Mucosa of stomach (tissue), 1 donor: ENCODE data around the gene HBS1L.

Source experiments
- H3K27me3 ChIP-seq: one replicate; pipeline ENCODE4 v1.7.0; 2013; ENCODE audit warnings: mild to moderate bottlenecking, low read length; ENCODE audit not compliant: control insufficient read depth, insufficient read depth
- H3K36me3 ChIP-seq: one replicate; pipeline ENCODE4 v1.7.0; 2013; ENCODE audit warnings: low read length; ENCODE audit not compliant: control insufficient read depth, insufficient read depth
- H3K4me1 ChIP-seq: one replicate; pipeline ENCODE4 v1.7.0; 2013; ENCODE audit warnings: mild to moderate bottlenecking, low read length; ENCODE audit not compliant: control insufficient read depth, insufficient read depth
- H3K4me3 ChIP-seq: one replicate; pipeline ENCODE4 v1.7.0; 2013; ENCODE audit warnings: low read length
- H3K9ac ChIP-seq: one replicate; pipeline ENCODE4 v1.7.0; 2013; ENCODE audit warnings: mild to moderate bottlenecking, low read length, moderate library complexity
- H3K9me3 ChIP-seq: one replicate; pipeline ENCODE4 v1.7.0; 2013; ENCODE audit warnings: mild to moderate bottlenecking, low read length, moderate library complexity; ENCODE audit not compliant: control insufficient read depth
- donor health status: Pancreatic carcinoma.

HBS1L gene

DNA sequence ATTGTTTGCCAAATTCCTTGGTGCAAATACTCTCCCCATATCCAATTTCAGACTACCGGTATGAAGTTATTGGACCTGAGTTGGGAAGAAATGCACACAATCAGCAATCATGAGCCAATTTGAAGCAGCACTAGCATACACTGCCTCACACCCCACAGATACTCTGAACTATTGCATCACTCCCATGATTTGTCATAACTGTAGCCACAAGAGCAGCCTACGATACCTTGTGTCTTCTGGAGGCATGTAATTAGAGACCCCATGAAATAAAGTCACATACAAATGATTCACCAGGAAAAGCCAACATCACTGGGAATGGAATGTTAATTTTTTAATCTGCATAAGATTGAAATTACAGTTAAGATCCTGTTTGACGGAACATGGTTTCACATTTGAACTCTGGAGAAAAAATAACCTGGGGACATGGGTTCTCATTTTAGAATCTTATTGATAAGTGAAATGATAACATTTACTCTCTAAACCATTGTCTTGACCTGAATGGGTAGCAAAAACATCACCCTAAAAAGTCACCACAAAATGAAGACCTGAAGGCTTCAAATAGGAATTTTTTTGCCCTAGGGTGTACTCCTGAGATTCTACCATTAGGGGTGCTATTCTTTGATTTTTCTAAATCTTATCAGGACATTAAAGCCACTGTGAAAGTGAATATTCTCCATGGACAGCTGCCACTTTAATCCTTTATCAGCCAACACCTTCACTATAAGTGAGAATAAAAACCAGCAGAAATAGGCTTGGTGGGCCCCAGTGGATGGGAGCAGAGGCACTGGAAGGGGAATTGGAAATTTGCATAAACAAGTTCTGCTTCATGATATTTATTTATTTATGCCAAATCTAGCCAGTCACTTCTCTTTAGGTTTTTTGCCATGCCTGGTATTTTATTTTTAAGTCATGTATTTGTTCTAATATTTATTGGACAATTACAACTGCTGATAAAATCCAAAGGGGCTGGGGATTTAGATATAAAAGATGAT lies 34.5 kb upstream of the HBS1L start:
- H3K9me3 ChIP-seq = no peaks in the 10 kb centered on the region
- H3K36me3 ChIP-seq = no peaks in the 10 kb centered on the region
- H3K4me1 ChIP-seq = no peaks in the 10 kb centered on the region
- no peak overlapping the region for H3K9ac ChIP-seq
- H3K27me3 ChIP-seq = no peaks in the 10 kb centered on the region
- H3K4me3 ChIP-seq = no peak overlapping the region

DNA sequence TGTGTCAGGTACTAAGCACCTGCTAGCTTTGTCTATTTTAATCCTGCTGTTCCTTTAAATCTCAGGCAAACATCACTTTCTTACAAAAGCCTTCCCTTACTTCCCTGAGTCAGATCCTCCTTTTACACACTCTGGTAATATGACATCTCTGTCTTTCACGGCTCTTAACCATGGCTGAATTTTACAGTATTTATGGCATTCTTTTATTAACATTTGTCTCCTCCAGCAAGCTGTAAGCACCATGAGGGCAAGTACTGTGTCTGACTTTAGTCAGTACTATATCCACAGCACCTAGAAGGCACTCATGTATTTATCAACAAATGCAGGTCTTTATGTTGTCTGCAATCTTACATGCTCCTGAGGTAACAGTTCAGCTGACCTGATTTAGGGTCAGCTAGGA lies 33.7 kb upstream of the HBS1L start:
- H3K4me1 ChIP-seq = no peaks in the 10 kb centered on the region
- no peaks in the 10 kb centered on the region for H3K36me3 ChIP-seq
- no peaks in the 10 kb centered on the region for H3K27me3 ChIP-seq
- H3K9ac ChIP-seq = no peak overlapping the region
- no peak overlapping the region for H3K4me3 ChIP-seq
- no peaks in the 10 kb centered on the region for H3K9me3 ChIP-seq

GRCh38 chr6:135087803-135088202 lies 33.2 kb upstream of the HBS1L start:
- Histone ChIP-seq H3K27me3 (no peaks in the 10 kb centered on the region), H3K4me3 (no peak overlapping the region)

GRCh38 chr6:135087403-135087802 lies 32.8 kb upstream of the HBS1L start:
- no peak overlapping the region for H3K9ac ChIP-seq
- no peaks in the 10 kb centered on the region for H3K36me3 ChIP-seq
- no peak overlapping the region for H3K4me3 ChIP-seq
- no peaks in the 10 kb centered on the region for H3K9me3 ChIP-seq
- no peaks in the 10 kb centered on the region for H3K4me1 ChIP-seq
- H3K27me3 ChIP-seq = no peaks in the 10 kb centered on the region

More at GRCh38 chr6:135087803-135088202, 33.2 kb upstream of the HBS1L start:
- no peaks in the 10 kb centered on the region for H3K9me3 ChIP-seq
- H3K9ac ChIP-seq = no peak overlapping the region
- no peaks in the 10 kb centered on the region for H3K36me3 ChIP-seq
- no peaks in the 10 kb centered on the region for H3K4me1 ChIP-seq

DNA sequence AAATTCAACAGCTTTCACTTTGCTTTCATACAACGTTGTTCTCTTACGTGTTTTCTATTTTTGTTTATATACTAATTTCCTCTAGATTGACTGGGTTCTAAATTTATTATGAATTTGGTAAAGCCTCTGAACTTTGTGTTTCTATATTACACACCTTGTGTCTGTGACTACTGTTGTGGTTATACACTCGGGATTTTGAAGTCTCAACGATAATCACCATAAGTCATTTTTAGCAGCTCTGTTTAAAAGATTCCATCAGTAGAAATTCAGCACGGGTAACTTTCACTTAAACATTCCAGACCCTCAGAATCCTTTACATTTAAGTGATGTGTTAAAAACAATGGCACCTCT lies 31.8 kb upstream of the HBS1L start:
- Histone ChIP-seq H3K9me3 (no peaks in the 10 kb centered on the region), H3K4me1 (no peaks in the 10 kb centered on the region), H3K4me3 (no peak overlapping the region), H3K27me3 (no peaks in the 10 kb centered on the region), H3K9ac (no peak overlapping the region), H3K36me3 (no peaks in the 10 kb centered on the region)

DNA sequence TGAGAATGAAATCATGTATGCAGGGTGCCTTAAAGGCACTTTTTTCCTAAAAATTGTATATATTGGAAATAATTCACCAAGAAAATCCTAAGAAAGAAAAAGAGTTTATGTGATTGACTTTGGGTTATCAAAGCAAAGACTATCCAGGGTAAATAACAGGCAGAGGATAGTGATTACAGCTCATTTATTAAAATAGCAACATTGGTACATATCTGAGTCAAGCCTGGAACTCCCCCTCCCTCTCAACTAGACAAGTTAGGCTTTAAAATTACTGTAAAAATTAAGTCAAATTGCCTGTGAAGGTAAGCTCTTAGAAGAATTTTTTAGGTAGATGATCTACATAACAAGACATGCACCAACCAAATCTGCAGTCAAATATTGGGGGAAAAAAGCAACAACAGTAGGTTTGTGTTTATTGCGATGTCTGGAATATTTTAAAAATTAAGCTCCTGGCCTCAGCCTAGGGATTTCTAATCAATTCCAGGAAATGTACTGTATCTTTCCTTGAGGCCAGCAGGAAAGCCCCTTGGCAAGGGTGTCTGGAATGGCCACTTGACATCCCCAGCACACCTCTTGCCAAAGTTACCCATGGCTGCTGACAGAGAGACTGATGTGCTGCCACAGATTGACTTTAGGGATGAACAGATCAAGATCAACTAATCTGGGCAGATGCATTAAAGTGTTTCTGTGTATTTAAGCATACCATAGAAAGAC lies 31.2 kb upstream of the HBS1L start:
- Histone ChIP-seq H3K4me1 (no peaks in the 10 kb centered on the region), H3K4me3 (no peak overlapping the region), H3K27me3 (no peaks in the 10 kb centered on the region), H3K36me3 (no peaks in the 10 kb centered on the region), H3K9me3 (no peaks in the 10 kb centered on the region), H3K9ac (no peak overlapping the region)

DNA sequence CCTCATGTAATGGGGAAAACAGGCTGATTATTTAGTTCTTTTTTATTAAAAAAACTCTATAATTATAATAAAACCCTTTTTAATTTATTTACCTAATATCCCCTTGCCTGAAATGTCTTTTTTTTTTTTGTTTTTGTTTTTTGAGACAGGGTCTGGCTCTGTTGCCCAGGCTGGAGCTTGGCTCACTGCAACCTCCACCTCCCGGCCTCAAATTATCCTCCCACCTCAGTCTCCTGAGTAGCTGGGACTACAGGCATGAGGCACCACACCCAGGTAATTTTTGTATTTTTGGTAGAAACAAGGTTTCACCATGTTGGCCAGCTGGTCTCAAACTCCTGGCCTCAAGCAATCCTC lies 30.3 kb upstream of the HBS1L start:
- Histone ChIP-seq H3K4me3 (no peak overlapping the region), H3K27me3 (no peaks in the 10 kb centered on the region), H3K9ac (no peak overlapping the region), H3K9me3 (no peaks in the 10 kb centered on the region), H3K4me1 (no peaks in the 10 kb centered on the region), H3K36me3 (no peaks in the 10 kb centered on the region)

GRCh38 chr6:135084001-135084915 lies 29.6 kb upstream of the HBS1L start:
- no peaks in the 10 kb centered on the region for H3K27me3 ChIP-seq
- no peak overlapping the region for H3K4me3 ChIP-seq
- no peaks in the 10 kb centered on the region for H3K4me1 ChIP-seq

GRCh38 chr6:135081966-135082365 lies 27.3 kb upstream of the HBS1L start:
- Histone ChIP-seq H3K27me3 (no peaks in the 10 kb centered on the region), H3K4me1 (no peaks in the 10 kb centered on the region), H3K4me3 (no peak overlapping the region), H3K36me3 (no peaks in the 10 kb centered on the region), H3K9ac (no peak overlapping the region), H3K9me3 (no peaks in the 10 kb centered on the region)

More at GRCh38 chr6:135084001-135084915, 29.6 kb upstream of the HBS1L start:
- no peaks in the 10 kb centered on the region for H3K9me3 ChIP-seq
- H3K36me3 ChIP-seq = no peaks in the 10 kb centered on the region
- no peak overlapping the region for H3K9ac ChIP-seq

GRCh38 chr6:135075018-135075417 lies 20.4 kb upstream of the HBS1L start:
- Histone ChIP-seq H3K4me3 (no peak overlapping the region), H3K9me3 (no peaks in the 10 kb centered on the region), H3K9ac (no peak overlapping the region), H3K36me3 (no peaks in the 10 kb centered on the region), H3K4me1 (no peaks in the 10 kb centered on the region), H3K27me3 (no peaks in the 10 kb centered on the region)

- Histone ChIP-seq H3K9ac (no peak overlapping the region), H3K27me3 (no peaks in the 10 kb centered on the region), H3K9me3 (no peaks in the 10 kb centered on the region), H3K4me3 (no peak overlapping the region), H3K36me3 (no peaks in the 10 kb centered on the region), H3K4me1 (no peaks in the 10 kb centered on the region)
Observed at GRCh38 chr6:135073756-135074393, 19.3 kb upstream of the HBS1L start.
